ENCODE measurements around the gene INTS6.
A peak's percentile ranks its signal among the peaks of the same experiment; 100 is the strongest.

The INTS6 gene, protein sequence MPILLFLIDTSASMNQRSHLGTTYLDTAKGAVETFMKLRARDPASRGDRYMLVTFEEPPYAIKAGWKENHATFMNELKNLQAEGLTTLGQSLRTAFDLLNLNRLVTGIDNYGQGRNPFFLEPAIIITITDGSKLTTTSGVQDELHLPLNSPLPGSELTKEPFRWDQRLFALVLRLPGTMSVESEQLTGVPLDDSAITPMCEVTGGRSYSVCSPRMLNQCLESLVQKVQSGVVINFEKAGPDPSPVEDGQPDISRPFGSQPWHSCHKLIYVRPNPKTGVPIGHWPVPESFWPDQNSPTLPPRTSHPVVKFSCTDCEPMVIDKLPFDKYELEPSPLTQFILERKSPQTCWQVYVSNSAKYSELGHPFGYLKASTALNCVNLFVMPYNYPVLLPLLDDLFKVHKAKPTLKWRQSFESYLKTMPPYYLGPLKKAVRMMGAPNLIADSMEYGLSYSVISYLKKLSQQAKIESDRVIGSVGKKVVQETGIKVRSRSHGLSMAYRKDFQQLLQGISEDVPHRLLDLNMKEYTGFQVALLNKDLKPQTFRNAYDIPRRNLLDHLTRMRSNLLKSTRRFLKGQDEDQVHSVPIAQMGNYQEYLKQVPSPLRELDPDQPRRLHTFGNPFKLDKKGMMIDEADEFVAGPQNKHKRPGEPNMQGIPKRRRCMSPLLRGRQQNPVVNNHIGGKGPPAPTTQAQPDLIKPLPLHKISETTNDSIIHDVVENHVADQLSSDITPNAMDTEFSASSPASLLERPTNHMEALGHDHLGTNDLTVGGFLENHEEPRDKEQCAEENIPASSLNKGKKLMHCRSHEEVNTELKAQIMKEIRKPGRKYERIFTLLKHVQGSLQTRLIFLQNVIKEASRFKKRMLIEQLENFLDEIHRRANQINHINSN

DNA sequence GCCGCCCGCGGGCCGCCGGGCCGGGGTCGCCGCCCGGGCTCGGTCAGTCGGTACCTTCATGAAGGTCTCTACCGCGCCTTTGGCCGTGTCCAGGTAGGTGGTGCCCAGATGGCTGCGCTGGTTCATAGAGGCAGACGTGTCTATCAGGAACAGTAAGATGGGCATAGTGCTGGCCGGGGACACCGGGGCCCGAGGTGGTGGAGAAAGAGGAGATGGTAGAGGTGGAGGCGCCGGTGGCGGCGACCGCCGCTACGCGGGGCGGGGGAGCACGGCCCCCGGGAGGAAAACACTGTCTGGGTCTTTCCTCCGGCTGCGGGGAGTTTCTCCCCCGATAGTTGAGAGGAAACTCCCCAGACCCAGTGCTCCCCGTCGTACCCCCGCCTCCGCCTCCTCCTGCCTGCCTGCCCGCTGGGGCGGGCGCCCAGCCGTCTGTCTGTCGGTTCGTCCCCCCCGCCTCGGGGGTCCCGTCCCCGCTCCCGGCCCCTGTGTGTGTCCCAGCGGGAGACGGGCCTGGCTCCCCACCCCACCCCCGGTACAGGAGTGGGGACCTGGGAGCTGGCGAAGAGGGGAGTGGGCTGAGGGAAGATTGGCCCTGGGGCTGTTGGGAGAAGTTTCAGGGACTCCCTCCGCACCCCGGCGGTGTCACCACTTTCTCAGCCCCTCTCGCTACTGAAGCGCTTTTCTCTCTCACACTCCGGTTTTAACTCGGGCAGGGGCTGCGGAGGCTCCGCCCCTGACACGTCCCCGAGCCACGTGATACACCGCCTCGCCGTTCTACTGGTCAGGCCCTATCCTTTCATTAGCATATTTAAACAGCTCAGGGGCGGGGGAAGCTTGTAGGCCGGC lies at the start of gene INTS6:
TSS of gene INTS6 (minus strand) at position 676 of the 846 bp plus-strand sequence. CDS start at position 165, 511 bp downstream.
- DNase-seq = peak; percentile 99

DNA sequence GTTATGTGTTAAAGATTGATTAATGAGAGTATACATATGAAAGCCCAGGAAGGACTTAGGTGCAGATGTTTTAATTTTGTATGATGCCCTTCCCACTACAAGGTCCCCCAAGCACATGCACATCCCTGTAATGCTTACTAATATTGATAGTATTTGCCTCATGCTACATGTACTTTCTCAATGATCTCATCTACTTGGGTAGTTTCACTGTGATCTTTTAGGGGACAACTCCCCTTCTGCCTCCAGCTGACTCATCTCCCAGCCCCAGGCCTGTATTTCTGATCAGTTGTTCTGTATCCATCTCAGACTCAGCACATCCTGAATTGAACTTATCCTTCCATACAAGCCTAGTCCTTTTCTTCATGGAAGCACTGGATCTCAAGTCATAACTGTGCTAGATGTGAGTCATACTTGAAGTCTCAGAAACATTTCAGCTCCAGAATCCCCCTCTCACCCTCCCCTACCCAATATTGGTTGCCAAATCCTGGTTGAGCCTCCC lies 49.4 kb upstream of the INTS6 start:
- DNase-seq = peak; percentile 58

DNA sequence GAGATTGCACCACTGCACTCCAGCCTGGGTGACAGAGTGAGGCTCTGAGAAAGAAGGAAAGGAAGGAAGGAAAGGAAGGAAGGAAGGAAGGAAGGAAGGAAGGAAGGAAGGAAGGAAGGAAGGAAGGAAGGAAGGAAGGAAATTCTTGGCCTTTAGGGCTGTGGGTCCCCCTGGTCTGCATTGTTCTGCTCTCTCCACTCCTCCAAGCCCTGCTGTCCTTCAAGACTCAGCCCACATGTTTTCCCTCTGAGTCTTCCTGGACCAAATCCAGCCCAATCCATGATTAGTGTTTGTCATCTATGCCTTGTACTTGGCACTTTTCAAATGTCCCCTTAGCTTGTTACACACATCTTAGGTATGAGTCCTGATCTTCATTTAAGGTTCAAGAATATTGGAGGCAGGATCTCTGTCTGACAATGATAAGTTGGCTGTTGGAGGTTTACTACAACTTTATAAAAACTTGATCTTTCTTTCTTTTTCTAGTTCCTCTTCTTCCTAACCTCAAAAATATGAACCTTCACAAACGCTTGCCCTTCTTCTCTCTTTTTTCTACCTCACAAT lies 48.8 kb upstream of the INTS6 start:
- DNase-seq = no peak

DNA sequence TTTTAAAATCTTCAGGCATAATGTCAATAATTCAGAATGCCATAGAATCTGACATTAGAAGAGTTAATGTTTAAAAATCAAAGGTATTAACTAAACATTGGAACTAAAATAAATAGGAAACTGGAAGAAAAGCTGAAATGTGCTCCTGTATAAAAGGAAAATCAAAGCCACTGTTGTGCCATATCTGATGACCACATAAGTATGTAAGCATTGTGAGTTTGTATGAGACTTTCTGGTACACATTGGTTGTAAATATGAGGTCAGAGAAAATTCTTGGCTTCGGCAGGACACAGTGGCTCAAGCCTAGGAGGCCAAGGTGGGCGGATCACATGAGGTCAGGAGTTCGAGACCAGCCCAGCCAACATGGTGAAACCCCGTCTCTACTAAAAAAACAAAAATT lies 48.3 kb upstream of the INTS6 start:
- DNase-seq = no peak

DNA sequence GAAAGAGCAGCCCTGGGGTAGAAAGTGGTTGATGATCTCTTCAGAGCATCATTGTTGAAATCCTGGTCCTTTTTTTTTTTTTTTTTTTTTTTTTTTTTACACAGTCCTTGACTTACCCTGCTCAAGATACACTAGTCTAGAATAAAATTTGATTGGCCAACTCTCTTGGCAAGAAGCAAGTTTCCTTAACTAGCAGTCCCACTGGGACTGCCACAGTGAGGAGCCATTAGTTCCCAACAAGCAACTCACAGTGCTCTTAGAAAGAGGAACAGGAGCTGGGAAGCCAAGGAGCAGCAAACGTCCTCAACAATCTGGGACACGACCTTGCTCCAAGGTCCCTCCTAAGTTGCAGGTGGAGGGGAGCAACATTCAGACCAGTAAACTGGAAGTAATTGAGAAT lies 47.9 kb upstream of the INTS6 start:
- no peak for DNase-seq

DNA sequence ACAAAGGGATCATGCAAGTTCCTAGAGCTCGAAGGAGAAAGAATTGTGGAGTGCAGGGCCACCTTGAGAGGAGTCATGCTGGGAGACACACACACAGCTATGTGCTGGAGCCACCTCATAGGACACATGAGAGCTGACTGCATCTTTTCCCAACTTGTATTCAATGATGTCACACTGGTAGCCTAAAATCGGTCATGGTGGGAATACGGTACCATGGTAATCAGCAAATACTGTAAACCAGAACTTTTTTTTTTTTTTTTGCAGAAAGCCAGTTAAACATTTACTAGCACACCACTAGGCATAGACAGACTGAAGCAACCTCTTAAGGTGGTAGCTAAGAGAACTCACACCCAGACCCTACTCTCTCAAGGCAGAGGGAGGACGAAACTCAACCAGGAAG lies 47.0 kb upstream of the INTS6 start:
- DNase-seq = no peak

DNA sequence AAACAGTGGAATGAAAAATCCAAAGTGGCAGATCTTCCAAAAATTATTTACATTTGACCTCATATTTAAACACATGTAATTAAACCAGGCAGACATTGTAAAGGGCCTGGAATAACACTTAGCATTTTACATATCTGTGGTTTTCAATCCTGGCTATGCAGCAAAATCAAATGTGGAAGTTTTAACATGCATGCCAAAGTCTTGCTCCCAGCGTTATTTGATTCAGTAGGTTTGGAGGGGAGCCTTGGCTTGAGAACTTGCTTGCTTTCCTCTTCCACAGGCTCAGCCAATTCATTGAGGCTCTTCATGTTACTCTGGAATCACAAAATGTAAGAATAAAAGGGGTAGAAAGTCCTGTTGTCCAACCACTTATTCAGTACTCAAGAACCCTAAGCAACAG lies 42.5 kb upstream of the INTS6 start:
- DNase-seq = no peak

DNA sequence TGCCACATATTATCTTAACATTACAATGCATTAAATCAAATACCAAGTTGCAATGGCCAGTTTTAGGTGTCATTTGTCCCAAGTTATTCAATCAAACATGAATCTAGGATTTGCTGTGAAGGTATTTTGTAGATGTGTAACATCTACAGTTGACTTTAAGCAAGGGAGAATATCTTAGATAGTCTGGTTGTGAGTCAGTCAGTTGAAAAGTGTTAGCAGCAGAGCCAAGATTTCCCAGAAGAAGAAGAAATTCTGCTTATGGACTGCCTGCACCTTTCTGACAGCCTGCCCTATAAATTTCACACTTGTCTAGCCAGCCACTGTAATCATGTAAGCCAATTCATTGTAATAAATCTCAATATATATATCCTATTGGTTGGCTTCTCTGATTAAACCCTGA lies 41.3 kb upstream of the INTS6 start:
- no peak for DNase-seq

DNA sequence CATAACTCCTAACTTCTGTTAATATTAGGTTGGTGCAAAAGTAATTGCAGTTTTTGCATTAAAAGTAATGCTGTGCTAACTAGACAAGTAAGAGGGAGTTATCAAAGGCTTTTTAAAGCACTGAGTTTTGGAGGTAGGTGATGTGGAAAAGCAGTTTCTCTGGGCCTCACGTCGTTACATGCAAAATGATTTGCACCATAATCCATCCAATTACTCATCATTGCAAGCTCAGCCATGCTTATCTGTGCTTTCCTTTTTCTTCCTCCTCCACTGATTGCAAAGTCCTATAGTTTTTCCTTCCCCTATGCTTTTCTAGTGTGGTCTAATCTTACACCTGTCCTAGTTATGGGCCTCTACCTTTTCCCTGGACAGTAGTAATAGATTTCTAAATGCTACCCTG lies 35.4 kb upstream of the INTS6 start:
- DNase-seq = no peak

DNA sequence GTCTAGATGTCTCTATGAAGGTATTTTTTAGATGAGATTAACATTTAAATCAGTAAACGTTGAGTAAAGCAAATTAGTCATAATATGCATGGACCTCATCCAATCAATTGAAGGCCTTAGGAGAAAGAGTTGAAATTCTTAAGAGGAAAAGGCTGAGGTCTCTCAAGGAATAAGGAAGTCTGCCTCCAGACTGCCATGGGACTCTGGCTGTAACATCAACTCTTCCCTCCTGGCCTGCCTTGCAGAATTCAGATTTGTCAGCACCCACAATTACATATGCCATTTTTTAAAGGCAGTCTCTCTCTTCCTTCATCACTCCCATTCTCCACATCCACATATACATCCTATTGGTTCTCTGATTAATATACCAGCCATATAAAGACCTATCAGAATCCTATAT lies 28.8 kb upstream of the INTS6 start:
- DNase-seq = no peak

DNA sequence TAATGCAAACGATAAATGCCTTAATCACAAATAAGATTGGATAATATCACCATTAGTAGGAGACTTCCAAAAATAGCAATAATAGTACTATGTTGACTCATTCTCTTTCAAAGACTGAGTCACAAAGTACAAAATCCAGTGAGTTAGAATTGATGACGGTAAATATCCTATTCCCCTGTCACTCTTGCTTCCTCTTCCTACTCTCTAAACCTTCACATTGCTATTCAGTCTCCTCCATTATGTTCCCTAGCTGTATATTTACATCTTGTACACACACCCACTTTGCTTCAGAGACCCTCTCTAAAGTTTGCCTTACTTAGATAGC lies 26.3 kb upstream of the INTS6 start:
- DNase-seq = no peak

DNA sequence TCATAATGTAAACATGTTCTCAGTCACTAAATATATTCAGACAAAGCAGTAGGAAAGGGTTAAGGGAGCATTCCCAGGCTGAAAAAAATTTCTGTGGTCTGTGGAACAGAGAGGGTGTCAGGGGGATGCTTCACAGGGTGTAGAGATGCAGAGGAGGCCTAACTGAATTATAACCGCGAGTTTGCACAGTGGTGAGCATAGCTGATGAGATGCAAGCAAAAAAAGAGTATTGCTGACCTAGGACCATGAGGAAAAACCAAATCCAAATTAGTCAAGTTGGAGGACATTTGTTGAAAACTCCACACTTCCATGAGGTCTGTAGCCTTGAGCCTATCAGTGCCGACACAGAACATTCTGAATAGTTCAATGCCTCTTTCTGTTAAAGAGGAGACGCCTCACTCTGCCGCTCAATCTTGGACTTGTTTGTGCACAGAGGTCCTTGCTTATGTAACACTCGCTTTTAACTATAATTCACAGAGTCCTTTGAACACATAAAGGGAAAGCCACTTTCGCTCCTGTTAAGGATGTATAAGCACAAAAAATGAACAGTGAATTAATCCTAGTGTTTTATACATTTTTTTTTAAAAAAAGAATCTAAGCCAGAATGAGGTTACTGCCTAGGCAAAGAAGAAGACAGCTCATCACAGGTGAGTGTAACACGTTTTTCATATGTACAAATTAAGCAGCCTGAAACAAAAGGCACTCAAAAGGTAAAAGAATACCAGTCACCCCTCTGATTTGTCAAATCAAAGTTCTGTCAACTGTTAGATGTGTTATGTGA lies 25.8 kb upstream of the INTS6 start:
- DNase-seq = no peak

DNA sequence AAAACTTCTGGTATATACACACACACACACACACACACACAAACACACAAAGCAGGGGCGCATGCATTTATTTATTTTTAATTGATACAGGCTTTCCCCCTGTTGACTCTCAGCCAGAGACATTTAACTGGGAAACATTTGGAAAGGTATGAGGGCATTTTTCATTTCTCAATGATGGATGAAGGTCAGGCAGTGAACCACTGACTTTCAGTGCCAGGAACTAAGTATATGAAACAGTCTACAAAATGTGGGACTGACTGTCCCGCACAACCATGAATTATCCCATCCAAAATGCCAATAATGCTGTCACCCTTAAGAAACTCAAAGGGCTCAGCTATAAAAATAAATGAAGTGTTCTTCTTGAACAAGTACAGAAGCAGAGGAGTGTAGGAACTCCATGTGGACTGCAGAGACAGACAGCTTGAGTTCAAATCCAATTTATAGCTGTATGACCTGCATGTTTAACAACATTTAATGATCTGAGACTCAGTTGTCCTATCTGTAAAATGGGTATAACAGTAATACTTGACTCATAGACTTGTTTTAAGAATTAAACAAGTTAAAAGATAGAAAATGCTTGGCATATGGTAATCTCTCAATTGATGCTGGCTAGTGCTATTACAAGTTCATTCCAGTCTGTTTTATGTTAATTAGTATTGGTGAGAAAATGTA lies 25.0 kb upstream of the INTS6 start:
- DNase-seq = no peak

DNA sequence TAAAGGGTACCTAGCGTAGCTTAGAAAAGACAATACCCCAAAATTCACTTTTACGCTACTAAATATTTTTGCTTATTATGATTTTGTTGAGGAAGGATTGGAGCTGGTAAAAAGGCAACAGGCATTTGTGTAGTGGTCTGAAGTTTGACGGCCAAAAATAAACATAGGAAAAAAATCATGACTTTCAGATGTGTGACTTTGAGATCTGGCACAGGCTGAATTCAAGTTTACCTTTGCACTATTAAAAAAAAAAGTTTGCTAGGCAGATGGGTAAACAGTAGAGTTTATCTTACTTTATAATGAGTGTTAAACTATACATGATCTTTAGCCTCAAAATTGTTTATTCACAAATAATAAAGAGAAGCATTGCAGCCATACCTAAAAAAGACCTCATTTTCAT lies 24.3 kb upstream of the INTS6 start:
- no peak for DNase-seq

DNA sequence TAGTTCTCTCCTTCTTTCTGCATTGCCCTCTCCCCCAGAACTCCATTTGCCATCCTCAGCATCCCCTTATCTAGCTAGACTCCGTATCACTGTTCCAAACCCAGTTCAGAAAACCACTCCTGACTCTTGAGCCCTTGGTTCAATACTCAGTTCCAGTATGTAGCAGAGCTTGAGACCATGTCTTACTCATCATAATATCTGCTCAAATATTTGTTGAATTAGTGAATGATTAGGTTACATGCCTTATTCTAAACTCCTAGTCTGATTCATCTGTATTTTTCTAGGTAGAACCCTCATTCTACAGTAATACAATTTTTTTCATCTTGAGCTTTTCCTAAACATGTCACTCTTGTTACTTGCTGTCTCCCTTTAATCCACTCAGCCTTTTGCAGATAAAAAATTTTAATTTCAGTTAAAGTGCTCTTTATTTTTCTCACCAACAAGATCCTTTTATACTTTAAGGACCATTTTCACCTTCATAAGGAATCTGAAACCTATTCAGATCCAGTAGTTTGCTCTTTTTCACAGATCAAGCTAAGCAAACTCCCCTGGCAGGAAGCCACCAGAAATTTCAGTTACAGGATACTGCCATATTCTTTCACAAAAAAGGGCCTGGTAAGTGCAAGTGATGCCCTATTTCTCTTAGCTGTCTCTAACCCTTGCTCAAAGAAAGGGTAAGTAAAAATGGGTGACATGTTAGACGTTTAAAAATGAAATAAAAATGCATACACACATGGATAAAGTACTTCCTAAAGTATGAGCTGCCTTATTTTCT lies 23.1 kb upstream of the INTS6 start:
- DNase-seq = no peak

DNA sequence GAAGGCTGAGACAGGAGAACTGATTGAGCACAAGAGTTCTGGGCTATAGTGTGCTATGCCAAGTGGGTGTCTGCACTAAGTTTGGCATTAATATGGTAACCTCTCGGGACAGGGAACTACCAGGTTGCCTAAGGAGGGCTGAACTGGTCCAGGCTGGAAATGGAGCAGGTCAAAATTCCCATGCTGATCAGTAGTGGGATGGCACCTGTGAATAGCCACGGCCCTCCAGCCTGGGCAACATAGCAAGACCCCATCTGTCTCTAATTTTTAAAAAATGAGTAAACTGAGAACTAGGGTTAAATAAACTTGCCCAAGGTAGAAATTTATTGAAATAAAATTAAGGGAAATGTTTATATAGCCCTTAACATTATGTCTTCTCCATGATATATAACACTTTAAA lies 17.0 kb upstream of the INTS6 start:
- no peak for DNase-seq

DNA sequence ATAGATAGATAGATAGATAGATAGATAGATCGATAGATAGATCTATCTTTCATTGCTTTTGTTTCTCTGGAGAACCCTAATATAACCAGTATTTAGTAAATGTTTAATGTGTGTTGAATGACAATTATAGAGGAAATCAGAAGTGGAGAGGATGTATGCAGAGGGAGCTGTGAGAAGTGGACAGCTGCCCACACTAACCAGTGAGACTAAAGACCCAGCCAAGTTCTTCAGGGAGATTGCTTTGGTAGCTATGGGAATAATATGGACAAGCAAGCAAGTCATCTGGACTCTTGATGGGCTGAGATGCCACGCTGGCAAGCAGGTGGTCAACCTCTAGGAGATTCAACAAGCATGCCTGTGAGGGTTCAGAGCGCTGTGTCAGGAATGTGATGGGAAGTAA lies 14.9 kb upstream of the INTS6 start:
- DNase-seq = no peak

DNA sequence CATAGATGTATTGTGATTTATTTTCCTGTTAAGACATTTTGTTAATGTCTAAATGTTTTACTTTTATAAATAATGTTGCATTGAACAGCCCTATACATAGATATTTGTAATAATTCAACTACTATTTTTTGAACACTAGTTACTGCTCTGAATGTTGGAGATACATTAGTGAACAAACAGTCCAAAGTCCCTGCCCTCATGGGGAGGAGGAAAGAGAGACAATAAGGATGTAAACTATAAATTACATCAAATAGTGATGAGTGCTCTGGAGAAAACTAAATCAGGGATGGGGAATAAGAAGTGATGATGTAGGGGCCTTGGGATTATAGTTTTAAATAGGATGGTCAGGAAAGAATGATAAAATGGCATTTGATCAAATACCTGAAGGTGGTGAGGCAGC lies 12.3 kb upstream of the INTS6 start:
- no peak for DNase-seq

DNA sequence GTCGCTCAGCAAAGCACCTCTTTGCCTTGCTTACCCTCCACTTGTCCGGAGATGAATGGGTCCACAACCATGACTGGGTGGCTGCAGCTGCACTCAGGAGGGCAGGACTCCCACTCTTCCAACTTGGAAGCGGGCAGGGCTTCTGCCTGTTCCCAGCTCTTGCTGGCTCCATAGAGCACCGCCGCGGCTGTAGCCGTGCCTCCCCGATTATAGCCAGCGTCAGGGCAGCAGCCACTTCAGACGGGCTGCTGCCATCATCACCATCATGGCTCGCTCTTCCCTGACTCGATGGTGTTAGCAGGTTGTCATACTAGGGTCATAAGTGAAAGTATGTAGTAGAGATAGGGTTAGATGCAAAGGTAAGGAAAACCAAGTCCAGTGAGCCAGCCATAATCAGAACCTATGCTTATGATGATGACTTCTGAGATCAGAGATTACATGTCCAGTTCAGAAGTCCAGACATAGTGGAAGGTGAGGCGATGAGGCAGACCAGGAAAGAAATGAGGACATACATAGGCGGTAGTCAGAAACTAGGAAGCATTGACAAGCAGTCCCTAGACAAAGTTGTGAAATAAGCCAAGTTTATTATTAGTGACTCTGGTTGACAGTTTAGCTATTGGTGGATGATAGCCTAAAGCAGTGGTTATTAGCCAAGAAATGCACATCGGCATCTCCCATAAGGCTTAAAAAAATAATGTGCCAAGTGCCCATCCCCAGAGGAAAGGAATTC lies 4.4 kb upstream of the INTS6 start:
- DNase-seq = no peak

DNA sequence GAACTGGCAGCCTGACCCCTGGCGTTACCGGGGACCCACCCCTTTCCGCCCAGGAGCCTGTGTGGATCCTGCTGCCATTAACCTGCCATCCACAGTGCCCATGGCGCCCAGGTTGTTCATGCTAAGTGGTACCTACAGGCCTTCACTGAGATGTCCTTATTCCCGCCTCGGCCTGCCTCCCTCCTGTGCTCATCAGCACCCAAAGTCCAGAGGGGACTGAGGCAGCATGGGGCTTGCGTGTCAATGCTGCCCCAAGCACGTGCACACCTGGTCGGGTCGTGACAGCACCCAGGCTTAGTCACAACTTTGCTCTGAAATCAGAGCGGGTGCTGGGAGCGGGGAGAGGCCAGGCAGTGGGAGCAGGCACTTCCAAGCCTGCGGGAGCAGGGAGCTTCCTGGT lies 3.7 kb upstream of the INTS6 start:
- DNase-seq = no peak
